Bronchial epithelial cell (primary cell): Measurements from ENCODE around the gene GIGYF2. TPM values are rescaled to one million over a fixed set of nuclear protein-coding genes. Genes with fewer than 3 reads are reported as not detected.

Experiments used
- DNase-seq: peaks from one replicate; pipeline ENCODE4 v3.0.0-alpha.2; 2010; ENCODE audit warnings: low read depth
- FAIRE-seq: peaks from 2 replicates; lab custom pipeline; 2011; peaks lifted over from hg19 to GRCh38; lab: Jason Lieb, UNC
- H3K27me3 ChIP-seq: 2 replicates; pipeline ENCODE4 v1.5.1; 2011; ENCODE audit warnings: low read length; ENCODE audit not compliant: control insufficient read depth, insufficient read depth
- H3K36me3 ChIP-seq: 2 replicates; pipeline ENCODE4 v1.5.1; 2011; ENCODE audit warnings: low read length; ENCODE audit not compliant: control insufficient read depth, insufficient read depth
- H3K4me3 ChIP-seq: 2 replicates; pipeline ENCODE4 v1.5.1; 2011; ENCODE audit warnings: mild to moderate bottlenecking, low read depth, low read length, control low read depth
- total RNA-seq: library from RNA; depleted of rRNA; stranded (reverse); fragments of >200 nt; gene quantifications from 2 replicates; pipeline ENCODE4 v1.2.1, GENCODE V29; 2014
- TF ChIP-seq, protein P1 (sequence below): IDR thresholded peaks from 2 replicates; pipeline ENCODE4 v1.5.1; 2011; ENCODE audit warnings: mild to moderate bottlenecking, moderate library complexity, low read length, control low read depth, inconsistent platforms; ENCODE audit not compliant: insufficient read depth, severe bottlenecking

GIGYF2 gene, protein sequence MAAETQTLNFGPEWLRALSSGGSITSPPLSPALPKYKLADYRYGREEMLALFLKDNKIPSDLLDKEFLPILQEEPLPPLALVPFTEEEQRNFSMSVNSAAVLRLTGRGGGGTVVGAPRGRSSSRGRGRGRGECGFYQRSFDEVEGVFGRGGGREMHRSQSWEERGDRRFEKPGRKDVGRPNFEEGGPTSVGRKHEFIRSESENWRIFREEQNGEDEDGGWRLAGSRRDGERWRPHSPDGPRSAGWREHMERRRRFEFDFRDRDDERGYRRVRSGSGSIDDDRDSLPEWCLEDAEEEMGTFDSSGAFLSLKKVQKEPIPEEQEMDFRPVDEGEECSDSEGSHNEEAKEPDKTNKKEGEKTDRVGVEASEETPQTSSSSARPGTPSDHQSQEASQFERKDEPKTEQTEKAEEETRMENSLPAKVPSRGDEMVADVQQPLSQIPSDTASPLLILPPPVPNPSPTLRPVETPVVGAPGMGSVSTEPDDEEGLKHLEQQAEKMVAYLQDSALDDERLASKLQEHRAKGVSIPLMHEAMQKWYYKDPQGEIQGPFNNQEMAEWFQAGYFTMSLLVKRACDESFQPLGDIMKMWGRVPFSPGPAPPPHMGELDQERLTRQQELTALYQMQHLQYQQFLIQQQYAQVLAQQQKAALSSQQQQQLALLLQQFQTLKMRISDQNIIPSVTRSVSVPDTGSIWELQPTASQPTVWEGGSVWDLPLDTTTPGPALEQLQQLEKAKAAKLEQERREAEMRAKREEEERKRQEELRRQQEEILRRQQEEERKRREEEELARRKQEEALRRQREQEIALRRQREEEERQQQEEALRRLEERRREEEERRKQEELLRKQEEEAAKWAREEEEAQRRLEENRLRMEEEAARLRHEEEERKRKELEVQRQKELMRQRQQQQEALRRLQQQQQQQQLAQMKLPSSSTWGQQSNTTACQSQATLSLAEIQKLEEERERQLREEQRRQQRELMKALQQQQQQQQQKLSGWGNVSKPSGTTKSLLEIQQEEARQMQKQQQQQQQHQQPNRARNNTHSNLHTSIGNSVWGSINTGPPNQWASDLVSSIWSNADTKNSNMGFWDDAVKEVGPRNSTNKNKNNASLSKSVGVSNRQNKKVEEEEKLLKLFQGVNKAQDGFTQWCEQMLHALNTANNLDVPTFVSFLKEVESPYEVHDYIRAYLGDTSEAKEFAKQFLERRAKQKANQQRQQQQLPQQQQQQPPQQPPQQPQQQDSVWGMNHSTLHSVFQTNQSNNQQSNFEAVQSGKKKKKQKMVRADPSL (N-terminal part only)
- 44.0 and 57.0 TPM in 2 replicates for total RNA-seq

GRCh38 chr2:232697059-232697806 is at the start of gene GIGYF2:
TSS of gene GIGYF2 (plus strand) at chr2:232697331. CDS start at chr2:232735198, 37,867 bp downstream.
- Histone ChIP-seq H3K27me3 (no peaks in the 10 kb centered on the region), H3K4me3 (peak within 1 kb of the TSS; percentile 96), H3K36me3 (no peaks in the 10 kb centered on the region)
- peak; percentile 87 for DNase-seq
- FAIRE-seq = no peak
- TF ChIP-seq, protein P1, sequence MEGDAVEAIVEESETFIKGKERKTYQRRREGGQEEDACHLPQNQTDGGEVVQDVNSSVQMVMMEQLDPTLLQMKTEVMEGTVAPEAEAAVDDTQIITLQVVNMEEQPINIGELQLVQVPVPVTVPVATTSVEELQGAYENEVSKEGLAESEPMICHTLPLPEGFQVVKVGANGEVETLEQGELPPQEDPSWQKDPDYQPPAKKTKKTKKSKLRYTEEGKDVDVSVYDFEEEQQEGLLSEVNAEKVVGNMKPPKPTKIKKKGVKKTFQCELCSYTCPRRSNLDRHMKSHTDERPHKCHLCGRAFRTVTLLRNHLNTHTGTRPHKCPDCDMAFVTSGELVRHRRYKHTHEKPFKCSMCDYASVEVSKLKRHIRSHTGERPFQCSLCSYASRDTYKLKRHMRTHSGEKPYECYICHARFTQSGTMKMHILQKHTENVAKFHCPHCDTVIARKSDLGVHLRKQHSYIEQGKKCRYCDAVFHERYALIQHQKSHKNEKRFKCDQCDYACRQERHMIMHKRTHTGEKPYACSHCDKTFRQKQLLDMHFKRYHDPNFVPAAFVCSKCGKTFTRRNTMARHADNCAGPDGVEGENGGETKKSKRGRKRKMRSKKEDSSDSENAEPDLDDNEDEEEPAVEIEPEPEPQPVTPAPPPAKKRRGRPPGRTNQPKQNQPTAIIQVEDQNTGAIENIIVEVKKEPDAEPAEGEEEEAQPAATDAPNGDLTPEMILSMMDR = no peak

- Histone ChIP-seq H3K36me3 (no peaks in the 10 kb centered on the region), H3K27me3 (peaks cover 3% of the 10 kb centered on the region), H3K4me3 (no peak overlapping the region)
- TF ChIP-seq, protein P1 = no peak
- FAIRE-seq = no peak
- DNase-seq = no peak
These were observed 48.1 kb upstream of the GIGYF2 start for GRCh38 chr2:232649033-232649432.

DNA sequence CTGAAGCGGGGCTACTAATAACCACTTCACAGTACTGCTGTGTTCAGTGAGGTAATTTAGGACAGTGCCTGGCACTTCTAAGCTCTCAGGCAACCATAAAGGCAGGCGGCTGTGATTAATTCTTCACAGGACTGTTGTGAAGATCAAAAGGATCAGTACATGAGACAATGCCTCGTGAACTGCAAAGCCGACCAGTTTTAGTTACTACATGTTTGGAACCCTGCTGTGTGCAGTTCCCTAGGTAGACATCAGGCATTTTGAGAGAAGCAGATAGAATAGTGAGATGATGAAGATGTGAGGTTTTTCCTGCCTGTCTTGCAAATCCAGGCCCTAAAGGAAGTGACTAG is 44.7 kb upstream of the GIGYF2 start:
- Histone ChIP-seq H3K27me3 (peaks cover 3% of the 10 kb centered on the region), H3K36me3 (no peaks in the 10 kb centered on the region), H3K4me3 (no peak overlapping the region)
- TF ChIP-seq, protein P1 = no peak
- no peak for DNase-seq
- FAIRE-seq = no peak

GRCh38 chr2:232653441-232653840 is 43.7 kb upstream of the GIGYF2 start:
- Histone ChIP-seq H3K27me3 (peaks cover 3% of the 10 kb centered on the region), H3K36me3 (no peaks in the 10 kb centered on the region), H3K4me3 (no peak overlapping the region)
- TF ChIP-seq, protein P1 = no peak
- DNase-seq (no peak), FAIRE-seq (no peak)

DNA sequence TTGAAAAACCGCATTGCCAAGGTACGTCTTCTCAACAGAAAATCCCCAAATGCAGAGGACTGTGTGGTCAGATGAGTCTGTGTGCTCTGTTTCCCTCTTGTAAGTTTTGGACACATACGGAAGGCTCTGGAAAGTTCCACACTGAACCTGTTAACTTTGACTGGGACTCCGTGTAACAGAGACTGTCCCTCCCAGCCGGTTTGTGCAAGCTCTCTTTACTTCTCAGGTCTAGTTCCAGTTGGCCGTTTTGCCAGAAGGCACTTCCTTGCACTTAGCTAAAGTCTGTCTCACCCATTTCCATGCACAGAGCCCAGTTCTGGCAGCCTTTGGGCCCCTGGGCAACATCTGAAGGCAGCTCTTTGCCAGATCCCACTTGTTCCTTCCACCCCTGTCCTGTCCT is 41.7 kb upstream of the GIGYF2 start:
- Histone ChIP-seq H3K27me3 (peaks cover 3% of the 10 kb centered on the region), H3K36me3 (no peaks in the 10 kb centered on the region), H3K4me3 (no peak overlapping the region)
- FAIRE-seq (no peak), DNase-seq (no peak)
- TF ChIP-seq, protein P1 = no peak
